Fibroblast of peridontal ligament (primary cell): Measurements from ENCODE around the gene SLIT3.

Source experiments
- DNase-seq: peaks from one replicate; pipeline ENCODE4 v3.0.0-alpha.2; 2010; ENCODE audit errors: extremely low read depth

SLIT3 gene

DNA sequence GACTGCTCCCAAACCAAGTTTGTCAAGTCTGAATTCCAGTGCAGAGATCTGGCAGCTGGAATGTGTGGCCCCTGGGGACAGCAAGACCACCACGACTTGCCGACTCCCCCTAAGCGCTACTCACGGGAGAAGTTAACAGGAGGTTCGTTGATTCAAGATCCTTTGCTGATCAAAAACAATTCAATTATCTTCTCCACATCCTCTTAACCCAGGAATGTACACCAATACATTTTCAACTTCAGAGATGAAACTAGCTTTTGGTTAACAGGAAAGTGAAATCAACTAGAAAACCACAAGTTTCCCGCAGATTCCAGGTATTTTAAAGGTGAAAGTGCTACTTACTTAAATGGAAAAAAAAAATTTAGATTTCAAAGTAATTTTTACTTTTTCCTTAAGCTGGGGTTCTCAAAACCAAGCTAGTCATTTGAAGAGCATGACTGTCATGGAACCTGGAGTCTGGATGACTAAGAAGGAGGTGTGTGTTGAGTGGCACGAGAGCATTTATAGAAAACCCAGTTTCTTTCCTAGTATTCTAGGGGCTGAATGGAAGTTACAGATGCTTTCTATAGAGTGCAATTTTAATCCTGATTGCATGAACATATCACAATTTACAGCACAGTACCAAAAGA is 464.2 kb downstream of the SLIT3 start:
- no peak for DNase-seq

DNA sequence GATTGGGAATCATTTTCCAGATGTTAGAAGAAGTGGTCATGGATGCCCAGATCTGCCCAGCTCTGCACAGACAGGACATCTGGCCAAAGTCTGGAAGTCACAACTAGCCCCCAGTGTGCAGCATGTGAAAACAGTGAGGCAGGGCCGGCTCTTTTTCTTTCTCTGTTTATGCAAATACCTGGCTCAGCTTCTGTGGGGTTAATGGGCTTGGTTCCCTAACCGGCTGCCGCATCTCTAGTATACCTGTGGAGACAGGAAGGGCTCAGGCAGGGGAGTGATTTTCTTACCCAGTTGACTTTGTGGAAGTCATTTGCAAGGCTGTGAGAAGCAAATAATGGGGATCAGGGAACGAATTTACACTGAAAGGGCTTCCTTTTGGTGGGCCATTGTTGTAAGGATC is 467.0 kb downstream of the SLIT3 start:
- DNase-seq: no peak

DNA sequence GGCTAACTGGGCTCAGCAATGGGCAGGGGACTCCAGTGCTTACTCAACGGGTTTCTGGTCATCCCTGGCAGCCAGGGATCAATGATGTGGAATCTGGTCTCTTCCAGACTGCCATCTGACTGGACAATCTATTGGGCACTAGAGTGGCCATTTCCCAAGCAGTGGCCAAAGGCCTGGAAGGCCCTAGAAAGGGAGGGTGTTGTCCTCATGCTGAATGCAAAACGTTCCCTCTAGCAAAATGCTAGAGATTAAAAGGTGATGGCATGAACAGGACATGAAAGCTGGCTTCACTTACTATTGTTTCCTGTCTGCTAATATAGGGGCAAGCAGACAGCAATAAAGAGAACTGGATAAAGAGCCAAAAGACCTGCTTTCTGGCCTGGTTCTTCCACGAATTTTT is 467.6 kb downstream of the SLIT3 start:
- no peak for DNase-seq

DNA sequence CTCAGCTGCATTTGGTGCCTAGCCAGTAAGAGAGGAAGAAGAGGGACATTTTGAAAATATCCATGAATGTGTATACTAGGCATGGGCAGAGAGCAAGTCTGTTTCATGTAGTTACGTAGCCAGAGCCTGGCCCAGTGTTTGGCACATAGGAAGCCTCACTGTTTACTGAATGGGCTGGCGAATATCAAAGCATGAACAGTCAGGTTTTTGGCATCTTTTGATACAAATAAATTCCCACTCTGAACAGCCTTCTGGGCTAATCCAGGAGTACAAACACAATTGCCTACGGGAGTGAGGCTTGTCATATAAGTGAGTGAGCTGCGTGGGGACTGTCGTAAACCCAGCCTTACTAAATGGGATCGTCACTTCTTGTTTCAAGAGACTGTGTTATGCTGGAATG is 468.6 kb downstream of the SLIT3 start:
- DNase-seq: no peak

DNA sequence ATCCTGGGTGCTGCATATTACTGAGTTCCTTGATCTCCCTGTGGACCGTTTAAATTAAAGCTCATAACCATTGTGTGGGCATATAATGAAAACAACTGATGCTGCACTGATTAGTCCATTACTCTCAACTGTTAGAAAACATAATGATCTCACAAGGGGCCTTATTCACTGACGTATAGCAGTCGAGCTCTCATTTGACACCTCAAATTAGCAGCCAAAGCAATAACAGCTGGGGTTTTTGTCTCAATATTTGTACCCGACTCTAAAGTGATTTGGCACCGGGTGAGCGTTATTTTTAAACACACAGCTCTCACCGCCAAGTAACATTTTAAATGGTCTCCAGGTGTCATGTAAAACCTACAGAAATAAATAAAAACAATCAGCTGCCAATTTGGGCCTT is 469.6 kb downstream of the SLIT3 start:
- DNase-seq: no peak

DNA sequence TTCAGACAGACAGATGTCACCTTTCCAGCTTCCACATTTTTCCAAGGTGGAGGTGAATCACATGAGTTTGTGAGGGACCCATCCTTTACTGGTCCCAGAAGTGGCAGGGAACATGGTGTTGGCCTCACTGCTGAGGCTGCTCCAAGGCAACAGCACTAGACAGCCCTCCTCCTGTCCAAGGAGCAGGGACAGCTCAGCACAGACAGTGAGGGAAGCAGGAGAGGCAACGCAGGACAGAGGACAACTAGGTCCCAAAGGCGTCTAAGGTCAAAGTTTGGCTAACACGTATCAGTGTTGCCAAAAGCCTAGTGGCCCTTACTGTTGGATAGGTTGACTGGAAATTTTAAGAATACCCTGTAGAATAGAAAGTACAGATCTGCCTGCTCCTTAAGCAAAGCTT is 470.1 kb downstream of the SLIT3 start:
- no peak for DNase-seq

DNA sequence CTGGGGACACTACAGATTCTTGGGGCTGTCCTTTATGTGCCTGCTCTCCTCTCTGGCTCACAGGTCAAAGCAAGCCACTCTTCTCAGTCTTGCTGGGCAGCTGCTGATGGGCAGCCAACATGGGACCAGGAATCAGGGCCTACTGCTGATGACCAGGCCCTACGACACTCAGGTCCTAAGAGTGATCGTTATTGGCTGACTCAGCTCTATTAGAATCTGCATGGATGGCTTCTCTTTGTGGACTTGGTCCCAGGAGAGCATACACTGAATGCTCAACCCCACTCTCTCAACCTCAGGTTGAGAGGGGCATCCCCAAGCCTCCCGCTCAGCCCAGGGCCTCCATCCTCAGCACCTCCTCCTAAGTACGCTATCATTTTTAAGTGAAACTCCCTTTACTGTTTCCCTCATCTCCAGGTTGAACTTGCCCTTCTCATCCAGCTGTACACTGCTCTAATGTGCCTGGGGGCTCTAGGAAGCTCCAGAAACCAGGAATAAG is 471.0 kb downstream of the SLIT3 start:
- no peak for DNase-seq

DNA sequence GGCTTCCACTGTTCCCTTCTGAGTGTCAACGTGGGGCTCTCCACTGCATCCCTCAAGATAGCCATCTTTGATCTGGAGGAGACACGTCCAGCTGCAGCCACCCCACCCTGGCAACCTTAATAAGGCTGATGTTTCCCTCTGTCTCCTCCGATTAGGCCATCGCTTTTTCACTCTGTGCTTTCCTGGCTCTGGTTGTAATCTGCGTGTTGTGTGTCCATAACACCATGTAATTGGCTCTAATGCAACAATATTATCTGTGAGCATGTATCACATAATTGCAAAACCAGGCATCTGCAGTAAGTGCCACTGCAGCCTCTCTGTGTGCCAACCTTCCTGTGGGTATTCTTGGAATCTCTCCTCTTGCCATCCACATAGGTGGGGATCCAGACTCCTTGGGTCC is 471.9 kb downstream of the SLIT3 start:
- no peak for DNase-seq

DNA sequence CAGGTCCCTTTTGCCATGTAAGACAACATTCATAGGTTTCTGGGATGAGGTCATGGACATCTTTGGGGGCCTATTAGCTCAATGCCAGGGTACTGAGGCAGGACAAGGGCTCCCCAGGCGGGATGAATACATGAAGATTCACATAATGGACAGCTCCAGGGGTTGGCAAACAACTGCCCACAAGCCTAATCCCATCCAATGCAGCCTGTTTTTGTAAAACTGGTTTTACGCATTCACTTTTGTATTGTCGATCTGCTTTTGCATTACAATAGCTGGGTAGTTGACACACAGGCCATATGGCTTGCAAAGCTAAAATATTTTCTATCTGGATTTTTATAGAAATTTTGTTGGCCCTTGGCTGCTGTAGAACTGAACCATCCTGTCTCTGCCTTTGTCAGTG is 473.3 kb downstream of the SLIT3 start:
- no peak for DNase-seq

DNA sequence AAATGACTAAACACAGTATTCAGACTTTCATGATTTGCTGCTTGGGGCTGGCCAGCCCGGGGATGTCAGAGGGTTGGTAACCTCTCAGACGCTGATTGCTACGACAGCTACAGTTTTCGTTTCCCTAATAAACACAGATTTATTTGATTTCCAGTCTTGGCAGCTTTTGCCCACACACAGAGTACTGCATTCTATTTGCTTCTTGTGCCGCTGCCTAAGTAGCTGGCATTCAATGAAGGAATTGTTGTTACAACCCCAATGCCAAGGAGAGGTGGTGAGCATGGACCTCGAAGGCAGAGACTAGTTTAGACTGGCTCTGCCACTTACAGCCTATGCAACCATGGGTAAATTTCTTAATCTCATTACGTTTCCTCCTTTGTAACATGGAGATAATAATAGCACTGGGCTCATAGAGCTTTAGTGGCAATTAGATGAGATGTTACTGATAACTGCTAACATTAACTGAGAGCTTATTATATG is 474.7 kb downstream of the SLIT3 start:
- DNase-seq: no peak

DNA sequence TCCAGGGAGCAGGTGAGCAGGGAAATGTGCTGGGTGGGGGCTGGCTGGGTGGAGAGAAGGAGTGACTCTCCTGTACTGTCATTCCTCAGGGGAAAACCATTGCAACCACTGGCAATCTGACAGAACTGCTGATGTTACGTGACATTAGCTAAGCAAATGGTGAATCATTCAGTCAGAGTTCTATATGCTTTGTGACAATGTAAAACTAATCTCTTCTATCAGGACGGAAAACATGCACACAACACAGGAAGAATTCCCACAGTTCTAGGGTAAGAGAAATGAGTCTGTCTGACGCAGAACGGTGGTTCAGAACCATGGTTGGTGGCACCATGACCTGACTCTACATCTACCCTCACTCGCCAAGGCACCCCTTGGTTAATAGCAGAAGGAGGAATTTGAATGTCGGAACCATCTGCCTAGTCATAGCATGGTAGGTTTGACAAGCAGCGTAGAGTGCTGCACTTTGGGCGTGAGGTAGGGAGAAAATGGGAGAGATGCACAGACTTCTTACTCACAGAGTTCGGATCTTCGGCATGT is 478.1 kb downstream of the SLIT3 start:
- peak; percentile 27 for DNase-seq

DNA sequence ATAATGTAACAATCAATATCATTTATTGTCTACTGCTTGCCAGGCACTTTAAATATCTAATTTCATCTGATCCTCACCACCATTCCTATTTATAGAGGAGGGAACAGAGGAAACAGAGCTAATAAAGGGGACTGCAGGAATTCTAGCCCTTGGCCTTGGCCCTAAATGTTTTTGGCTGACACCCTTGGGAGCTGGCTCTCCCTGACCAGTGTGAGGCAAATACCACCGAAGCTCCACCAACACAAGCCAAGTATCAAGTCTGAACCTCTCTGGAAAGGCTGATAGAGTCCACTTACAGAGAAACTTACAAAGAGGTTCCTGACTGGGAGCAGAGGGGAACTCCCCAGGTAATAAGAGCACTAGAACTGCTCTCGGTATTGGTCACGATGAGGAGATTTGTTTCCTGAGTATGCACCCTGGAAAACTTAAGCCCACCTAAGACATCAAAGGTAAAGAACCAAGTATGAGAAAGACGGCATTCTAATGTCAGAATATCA is 478.6 kb downstream of the SLIT3 start:
- no peak for DNase-seq

DNA sequence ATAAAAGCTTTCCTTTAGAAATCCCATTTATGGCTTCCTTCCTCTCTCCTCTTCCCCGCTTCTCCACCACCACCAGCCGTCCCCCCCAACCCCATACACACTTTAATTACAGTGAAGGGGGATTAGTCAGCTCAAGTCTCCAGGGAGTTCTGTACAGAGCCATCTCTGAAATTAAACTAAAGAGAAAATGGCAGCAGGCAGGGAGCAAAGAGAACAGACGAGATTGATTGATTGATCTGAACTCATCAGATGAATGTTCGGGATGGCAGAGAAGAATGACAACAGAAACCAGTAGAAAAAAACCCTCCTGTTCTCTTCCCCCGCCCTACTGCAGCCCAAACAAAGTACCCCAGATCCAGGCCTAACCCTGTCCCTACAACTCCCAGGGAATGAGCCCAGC is 480.1 kb downstream of the SLIT3 start:
- no peak for DNase-seq

DNA sequence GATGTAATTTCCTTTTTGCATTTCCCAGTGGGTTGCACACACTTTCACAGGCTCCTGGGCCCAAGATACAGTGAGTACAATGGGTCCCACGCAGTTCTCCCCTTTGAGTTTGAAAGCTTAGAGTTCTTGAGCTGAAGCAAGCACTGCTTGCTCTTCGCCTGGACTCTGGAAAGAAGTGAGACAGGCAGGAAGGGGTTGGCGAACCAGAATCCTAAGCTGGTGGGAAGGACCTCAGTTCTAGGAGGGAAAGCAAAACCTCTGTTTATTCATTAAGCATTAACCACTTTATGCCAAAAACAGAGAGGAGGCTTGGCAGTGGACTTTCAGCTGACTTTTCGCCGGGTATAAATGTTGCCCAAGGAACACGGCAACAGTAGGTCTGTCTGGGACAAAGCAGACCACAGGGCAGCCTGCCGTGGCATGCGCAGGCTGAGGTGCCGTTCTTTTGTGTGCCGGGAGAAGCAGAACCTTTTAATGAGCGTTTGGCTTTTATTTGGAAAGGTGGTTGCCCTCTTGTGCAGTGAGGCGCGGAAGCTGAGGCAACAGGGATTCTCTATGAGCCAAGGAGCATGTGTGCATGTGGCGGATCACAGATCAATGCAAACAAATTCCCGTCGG is 481.8 kb downstream of the SLIT3 start:
- no peak for DNase-seq

DNA sequence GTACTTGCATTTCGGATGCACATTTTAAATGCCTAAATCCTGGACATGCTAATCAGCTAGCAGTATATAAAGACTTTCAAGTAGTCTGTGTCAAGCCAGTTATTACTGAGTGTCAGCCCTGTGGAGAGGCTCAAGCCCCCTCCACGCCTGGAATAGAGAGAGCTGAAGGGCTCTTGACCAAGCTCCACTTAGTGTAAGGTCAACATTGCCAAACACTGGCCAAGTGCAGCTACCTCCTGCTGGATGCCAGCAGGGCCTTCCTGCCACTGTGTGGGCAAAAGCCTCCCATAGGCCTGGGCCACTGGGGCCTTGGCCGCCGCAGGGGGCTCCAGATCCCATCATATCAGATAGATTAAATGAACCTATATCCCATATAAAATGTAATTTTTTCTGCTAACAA is 482.4 kb downstream of the SLIT3 start:
- DNase-seq: no peak

DNA sequence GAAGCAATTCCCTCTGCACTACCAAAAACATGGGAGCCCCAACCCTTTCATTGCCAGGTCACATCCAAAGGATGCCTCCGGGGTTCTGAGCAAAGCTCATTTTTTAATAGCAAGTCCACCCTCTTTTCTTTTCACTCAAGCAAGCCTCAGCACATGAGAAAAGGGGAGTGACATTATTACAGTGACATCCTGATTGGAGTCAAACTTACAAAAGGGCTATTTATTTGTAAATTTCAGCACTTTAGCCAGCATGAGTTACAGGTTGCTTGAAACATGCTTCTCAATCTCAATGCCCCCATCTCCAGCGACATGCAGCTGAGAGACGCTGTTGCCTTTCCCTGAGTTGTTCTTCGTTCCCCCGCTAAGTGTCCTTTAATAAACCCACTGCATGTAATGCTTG is 483.3 kb downstream of the SLIT3 start:
- DNase-seq: no peak

DNA sequence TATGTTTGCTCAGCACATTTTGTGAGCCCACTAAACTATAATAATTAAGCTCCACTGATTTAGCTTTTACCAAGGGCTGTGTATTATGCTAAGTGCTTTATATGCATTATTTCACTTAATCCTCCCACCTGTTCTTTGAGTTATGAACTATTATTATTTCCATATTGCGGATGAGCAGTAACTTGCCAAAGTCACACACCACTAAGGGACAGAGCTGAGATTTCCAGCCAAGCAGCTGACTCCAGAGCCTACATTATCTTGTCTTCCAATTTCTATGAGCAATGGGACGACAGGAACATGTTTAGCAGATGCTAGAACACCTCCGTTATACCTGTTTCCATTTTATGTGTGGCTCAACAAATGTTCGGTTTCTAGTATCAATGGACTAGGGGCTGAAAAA is 484.3 kb downstream of the SLIT3 start:
- DNase-seq: no peak

DNA sequence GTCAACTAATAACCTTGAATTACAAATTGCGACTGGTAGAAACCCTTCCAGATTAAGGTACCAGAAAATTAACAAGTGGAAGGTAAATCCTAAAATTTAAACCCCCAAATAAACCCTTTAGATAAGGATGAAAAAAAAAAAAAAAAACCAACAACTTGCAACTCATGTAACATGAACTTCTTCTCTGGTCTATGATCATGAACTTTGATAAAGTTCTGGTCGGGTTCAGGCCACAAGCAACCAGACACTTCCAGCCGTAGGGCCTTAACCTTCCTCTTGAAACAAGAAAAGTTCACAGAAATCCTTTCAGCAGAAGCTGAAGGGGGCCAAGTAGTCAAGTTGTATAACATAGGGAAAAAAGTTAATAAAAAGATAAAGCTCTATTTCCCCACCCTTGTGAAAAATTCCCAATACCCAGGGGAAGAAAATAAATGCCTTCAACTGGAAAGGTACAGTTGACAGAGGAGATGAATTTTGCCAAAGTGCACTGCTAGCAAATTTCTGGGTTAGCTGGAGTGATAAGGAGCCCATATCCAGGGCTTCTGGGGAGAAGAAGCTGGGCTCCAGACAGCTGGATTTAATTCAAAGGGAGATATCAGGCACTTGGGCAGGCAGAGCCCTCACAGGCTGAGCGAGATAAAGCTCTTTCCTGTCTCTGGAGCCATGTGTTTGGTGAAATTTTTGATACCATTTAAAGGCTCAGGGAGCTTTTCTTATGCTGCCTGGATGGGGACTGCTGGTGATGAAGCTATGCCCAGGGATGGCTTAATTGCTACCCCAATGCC is 487.6 kb downstream of the SLIT3 start:
- no peak for DNase-seq

DNA sequence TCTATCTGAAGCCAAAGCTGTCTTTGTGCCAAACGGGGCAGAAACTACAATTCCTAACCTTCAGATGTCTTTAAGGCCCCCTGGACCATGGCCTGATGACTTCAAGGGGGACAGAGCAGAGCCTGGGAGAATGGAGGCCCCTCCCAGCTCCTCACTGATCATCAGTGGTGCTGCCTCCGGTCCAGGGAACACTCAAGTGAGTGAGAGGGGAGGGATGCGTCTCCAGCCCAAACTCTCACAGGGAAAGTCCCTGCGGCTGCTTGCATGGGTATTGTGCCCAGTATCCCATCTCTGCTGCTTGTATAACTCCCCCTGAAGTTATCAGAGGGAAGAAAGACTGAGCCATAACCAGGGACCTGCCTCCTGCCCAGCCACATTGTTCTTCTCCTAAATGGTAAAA is 490.3 kb downstream of the SLIT3 start:
- no peak for DNase-seq

DNA sequence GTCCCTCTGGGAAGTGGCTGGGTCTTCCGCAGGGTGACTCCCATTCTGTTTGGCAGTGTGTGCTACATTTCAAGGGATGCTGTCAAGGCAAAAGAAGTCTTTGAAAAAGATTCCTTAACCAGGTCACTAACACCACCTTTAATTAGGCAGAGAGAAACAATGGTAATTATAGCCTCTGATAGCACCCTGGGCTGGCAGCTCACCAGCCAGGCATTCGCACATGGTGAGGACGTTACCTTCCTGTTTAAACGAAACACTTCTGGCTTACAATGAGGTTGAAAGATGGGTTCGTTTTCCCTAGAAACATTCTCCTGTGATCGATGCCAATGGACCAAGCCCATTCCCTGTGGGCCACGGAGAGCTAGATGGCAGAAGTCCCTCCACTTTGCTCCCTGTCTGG is 491.7 kb downstream of the SLIT3 start:
- no peak for DNase-seq

DNA sequence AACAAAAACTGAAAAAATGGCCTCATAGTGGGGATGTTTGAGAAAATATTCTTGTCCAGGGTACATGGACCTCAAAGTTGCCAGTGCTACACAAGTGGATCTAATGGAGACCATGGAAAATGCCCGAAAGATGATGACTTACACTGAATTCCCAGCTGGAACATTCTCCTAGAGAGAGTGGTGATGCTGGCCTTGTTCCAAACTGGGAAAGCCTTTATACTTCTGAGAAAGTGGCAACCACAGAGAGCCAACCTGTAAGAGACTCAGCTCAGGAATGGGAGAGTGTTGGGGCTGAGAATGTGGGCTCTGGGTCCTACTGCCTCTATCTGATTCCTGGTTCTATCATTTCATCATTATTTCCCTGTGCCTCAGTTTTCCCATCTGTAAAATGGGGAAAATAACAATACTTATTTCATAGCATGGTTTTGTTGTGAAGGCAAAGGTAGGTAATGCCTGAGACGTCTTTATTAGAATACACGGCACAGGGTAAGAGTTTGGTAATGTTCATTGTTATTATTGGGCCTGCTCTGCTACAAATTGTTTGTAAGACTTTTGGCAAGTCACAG is 492.8 kb downstream of the SLIT3 start:
- DNase-seq: peak; percentile 20

DNA sequence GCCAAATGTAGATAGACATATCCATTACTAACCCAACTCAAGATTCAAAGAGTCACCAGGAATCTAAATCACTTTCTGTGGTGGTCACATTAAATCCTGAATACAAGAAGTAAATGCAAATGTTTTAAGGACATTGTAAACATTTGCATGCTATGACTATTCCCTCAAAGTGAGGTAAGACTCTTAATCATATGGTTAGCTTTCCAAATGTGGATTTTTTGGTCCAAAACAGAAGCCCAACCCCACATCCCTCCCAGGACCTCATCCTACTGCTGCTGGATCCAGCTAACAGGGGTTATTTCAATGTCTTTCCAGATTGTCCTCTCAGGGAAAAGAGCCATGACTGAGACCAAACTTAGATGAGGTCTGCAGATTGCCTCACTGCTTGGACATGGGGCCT is 493.7 kb downstream of the SLIT3 start:
- DNase-seq: peak; percentile 64
